Right lobe of liver (tissue), 4 donors: Measurements from ENCODE around the gene CACNA1S.

Experiments
- CTCF ChIP-seq, 4 donors: fragments of 200-600 bp in 3 of 4; fragments of 450-650 bp in 1 of 4; IDR thresholded peaks; one replicate each; pipeline versions ENCODE4 v1.5.1 to v1.8.0; 2016 to 2022; ENCODE audit warnings: antibody characterized with exemption in 4 of 4, mild to moderate bottlenecking in 2 of 4
- POLR2A ChIP-seq: fragments of 450-650 bp; IDR thresholded peaks from one replicate; pipeline ENCODE4 v1.6.1; 2017; ENCODE audit warnings: antibody characterized with exemption, mild to moderate bottlenecking
- donor health status: DM: no; HTN: no; CAD: no.
- donor health status: DM: no; HTN: no; CAD: no.
- donor health status: DM: no; HTN: yes; CAD: no.

- TF ChIP-seq CTCF (IDR thresholded peaks at IDR 0.05) (no peak), POLR2A (no peak)
Observed at GRCh38 chr1:200992382-200993048, 119.7 kb downstream of the CACNA1S start.
